Keratinocyte (primary cell): Measurements from ENCODE around the gene PHF3. TPM values are rescaled to one million over a fixed set of nuclear protein-coding genes. Genes with fewer than 3 reads are reported as not detected.

Experiments used
- DNase-seq: peaks from one replicate; pipeline ENCODE4 v3.0.0-alpha.2; 2011; ENCODE audit warnings: low read depth, missing footprints, low spot score
- FAIRE-seq: peaks from 2 replicates; lab custom pipeline; 2011; peaks lifted over from hg19 to GRCh38; lab: Jason Lieb, UNC
- H2AFZ ChIP-seq: 2 replicates; pipeline ENCODE4 v1.6.0; 2012; ENCODE audit warnings: low read length, control low read depth, inconsistent platforms; ENCODE audit not compliant: control insufficient read depth
- H3K27ac ChIP-seq: 2 replicates; pipeline ENCODE4 v1.5.1; 2011; ENCODE audit warnings: low read length; ENCODE audit not compliant: control insufficient read depth, insufficient read depth
- H3K27me3 ChIP-seq: 3 replicates; pipeline ENCODE4 v1.6.0; 2011; ENCODE audit warnings: low read length; ENCODE audit not compliant: control insufficient read depth, insufficient read depth; ENCODE audit errors: extremely low read depth
- H3K36me3 ChIP-seq, 2 experiments: 2 replicates in 1 of 2; 3 replicates in 1 of 2; pipeline ENCODE4 v1.5.1; 2011; ENCODE audit warnings: low read length in 2 of 2, mild to moderate bottlenecking in 1 of 2; ENCODE audit not compliant: control insufficient read depth in 2 of 2, insufficient read depth in 2 of 2; ENCODE audit errors: extremely low read depth in 1 of 2
- H3K4me1 ChIP-seq: 3 replicates; pipeline ENCODE4 v1.5.1; 2011; ENCODE audit warnings: low read length; ENCODE audit not compliant: control insufficient read depth, insufficient read depth; ENCODE audit errors: extremely low read depth
- H3K4me2 ChIP-seq: 3 replicates; pipeline ENCODE4 v1.6.0; 2011; ENCODE audit warnings: low read depth, low read length; ENCODE audit not compliant: control insufficient read depth, insufficient read depth; ENCODE audit errors: extremely low read depth
- H3K4me3 ChIP-seq, 3 experiments: fragments of 200-600 bp in 1 of 3; sonication (generic) in 1 of 3; 2 replicates in 2 of 3; 3 replicates in 1 of 3; pipeline ENCODE4 v1.5.1; 2011 to 2016; ENCODE audit warnings: low read length in 3 of 3, mild to moderate bottlenecking in 3 of 3, control low read depth in 2 of 3, inconsistent platforms in 1 of 3, low read depth in 1 of 3, mixed read lengths in 1 of 3, mixed run types in 1 of 3, moderate library complexity in 1 of 3; ENCODE audit not compliant: control insufficient read depth in 2 of 3, insufficient read depth in 2 of 3; ENCODE audit errors: extremely low read depth in 1 of 3
- H3K79me2 ChIP-seq: 2 replicates; pipeline ENCODE4 v1.6.0; 2012; ENCODE audit warnings: low read length; ENCODE audit not compliant: control insufficient read depth, insufficient read depth
- H3K9ac ChIP-seq: 3 replicates; pipeline ENCODE4 v1.6.0; 2011; ENCODE audit warnings: low read length; ENCODE audit not compliant: control insufficient read depth, insufficient read depth; ENCODE audit errors: extremely low read depth
- H3K9me1 ChIP-seq: 3 replicates; pipeline ENCODE4 v1.6.0; 2011; ENCODE audit warnings: low read length; ENCODE audit not compliant: control insufficient read depth, insufficient read depth; ENCODE audit errors: extremely low read depth
- H3K9me3 ChIP-seq: 2 replicates; pipeline ENCODE4 v1.5.1; 2012; ENCODE audit warnings: low read depth, low read length; ENCODE audit not compliant: control insufficient read depth
- H4K20me1 ChIP-seq: 3 replicates; pipeline ENCODE4 v1.6.0; 2011; ENCODE audit warnings: low read length; ENCODE audit not compliant: control insufficient read depth, insufficient read depth; ENCODE audit errors: extremely low read depth
- CTCF ChIP-seq, 3 experiments: IDR thresholded peaks in 1 of 3; conservative IDR thresholded peaks in 1 of 3; optimal IDR thresholded peaks in 1 of 3; 2 replicates in 2 of 3; 3 replicates in 1 of 3; pipeline versions ENCODE3 to v1.5.1; 2011; ENCODE audit warnings: low read length in 3 of 3, mild to moderate bottlenecking in 3 of 3, moderate library complexity in 2 of 3, control low read depth in 1 of 3, inconsistent platforms in 1 of 3; ENCODE audit not compliant: insufficient read depth in 2 of 3; ENCODE audit errors: extremely low read depth in 1 of 3
- EZH2 ChIP-seq: IDR thresholded peaks from one replicate; pipeline ENCODE4 v1.6.1; 2012; ENCODE audit warnings: inconsistent platforms, mild to moderate bottlenecking, low read length, moderate library complexity
- dilution Hi-C: fragments of 300-500 bp; cut with MboI; formaldehyde crosslinking; loops from one replicate; pipeline ENCODE4 v1.7.0; 2020; ENCODE audit warnings: low sequenced_read_pairs; ENCODE audit not compliant: extremely low pct_ligation_motif_present
- polyA plus RNA-seq, 5 experiments: library from polyadenylated mRNA; depleted of rRNA in 3 of 5; stranded (reverse) in 3 of 5; stranded (forward) in 1 of 5; unstranded in 1 of 5; fragments of >200 nt; gene quantifications; 1 replicate in 1 of 5; 2 replicates in 3 of 5; 3 replicates in 1 of 5; pipeline versions ENCODE4 v1.2.1 to v1.2.3, GENCODE V29; 2011 to 2012; ENCODE audit warnings: missing spikeins in 2 of 5, low read depth in 1 of 5, low replicate concordance in 1 of 5

The PHF3 gene
- polyA plus RNA-seq, 1 donor (not counting 4 experiments of a cell fraction or from before 2014, with no cell fraction given) = 13.7 TPM

GRCh38 chr6:63676412-63677114, 41.0 kb downstream of the PHF3 start:
- dilution Hi-C loops = no loop called here

GRCh38 chr6:63677282-63677681, 41.7 kb downstream of the PHF3 start:
- Histone ChIP-seq H3K36me3 (no peaks in the 10 kb centered on the region), H3K4me3 (no peak overlapping the region), H3K4me1 (no peaks in the 10 kb centered on the region), H3K27me3 (no peaks in the 10 kb centered on the region), H3K27ac (no peak overlapping the region), H3K79me2 (peaks cover 34% of the 10 kb centered on the region), H2AFZ (no peak overlapping the region), H3K9me3 (no peaks in the 10 kb centered on the region), H3K9me1 (no peaks in the 10 kb centered on the region), H3K9ac (no peak overlapping the region), H4K20me1 (no peaks in the 10 kb centered on the region), H3K4me2 (no peak overlapping the region)
- FAIRE-seq = no peak
- TF ChIP-seq EZH2 = no peak
- TF ChIP-seq CTCF (optimal IDR thresholded peaks at IDR 0.05 in 1 of 3, IDR thresholded peaks at IDR 0.05 in 1 of 3, conservative IDR thresholded peaks at IDR 0.05 in 1 of 3; ENCODE audit: extremely low read depth in 1 of 3, insufficient read depth in 2 of 3, low read length in 3 of 3) = no peak
- dilution Hi-C loops = no loop called here
- DNase-seq = no peak

More at GRCh38 chr6:63676412-63677114, 41.0 kb downstream of the PHF3 start:
- Histone ChIP-seq H2AFZ (no peak overlapping the region), H3K4me3 (no peak overlapping the region), H3K27me3 (no peaks in the 10 kb centered on the region), H3K9ac (no peak overlapping the region), H3K9me3 (no peaks in the 10 kb centered on the region), H3K27ac (no peak overlapping the region), H3K4me2 (no peak overlapping the region), H3K36me3 (no peaks in the 10 kb centered on the region), H3K9me1 (no peaks in the 10 kb centered on the region), H3K79me2 (peaks cover 30% of the 10 kb centered on the region), H4K20me1 (no peaks in the 10 kb centered on the region), H3K4me1 (no peaks in the 10 kb centered on the region)
- TF ChIP-seq EZH2 = no peak
- no peak for TF ChIP-seq CTCF (optimal IDR thresholded peaks at IDR 0.05 in 1 of 3, IDR thresholded peaks at IDR 0.05 in 1 of 3, conservative IDR thresholded peaks at IDR 0.05 in 1 of 3; ENCODE audit: extremely low read depth in 1 of 3, insufficient read depth in 2 of 3, low read length in 3 of 3)
- FAIRE-seq (no peak), DNase-seq (no peak)
